ENCODE data around the gene SLIT3.

DNA sequence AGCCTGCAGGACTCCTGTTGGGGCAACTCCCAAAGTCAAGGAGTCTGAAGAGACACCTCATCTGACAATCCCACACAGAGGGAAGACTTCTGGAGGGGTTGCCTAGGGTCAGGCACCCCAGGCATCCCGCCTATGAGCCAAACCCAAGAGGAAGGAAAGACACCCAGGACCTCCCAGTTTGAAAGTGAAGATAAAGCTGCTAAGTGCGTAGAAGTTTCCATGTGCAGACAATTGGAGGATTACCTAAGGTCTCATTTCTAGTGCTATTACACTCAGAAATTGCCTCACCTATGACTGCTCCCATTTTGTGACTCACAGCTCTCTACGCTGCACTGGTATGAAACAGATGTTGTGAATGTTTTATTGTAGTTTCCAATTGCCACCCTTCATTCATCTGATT is 322.9 kb downstream of the SLIT3 start:
- TF ChIP-seq, protein P1, sequence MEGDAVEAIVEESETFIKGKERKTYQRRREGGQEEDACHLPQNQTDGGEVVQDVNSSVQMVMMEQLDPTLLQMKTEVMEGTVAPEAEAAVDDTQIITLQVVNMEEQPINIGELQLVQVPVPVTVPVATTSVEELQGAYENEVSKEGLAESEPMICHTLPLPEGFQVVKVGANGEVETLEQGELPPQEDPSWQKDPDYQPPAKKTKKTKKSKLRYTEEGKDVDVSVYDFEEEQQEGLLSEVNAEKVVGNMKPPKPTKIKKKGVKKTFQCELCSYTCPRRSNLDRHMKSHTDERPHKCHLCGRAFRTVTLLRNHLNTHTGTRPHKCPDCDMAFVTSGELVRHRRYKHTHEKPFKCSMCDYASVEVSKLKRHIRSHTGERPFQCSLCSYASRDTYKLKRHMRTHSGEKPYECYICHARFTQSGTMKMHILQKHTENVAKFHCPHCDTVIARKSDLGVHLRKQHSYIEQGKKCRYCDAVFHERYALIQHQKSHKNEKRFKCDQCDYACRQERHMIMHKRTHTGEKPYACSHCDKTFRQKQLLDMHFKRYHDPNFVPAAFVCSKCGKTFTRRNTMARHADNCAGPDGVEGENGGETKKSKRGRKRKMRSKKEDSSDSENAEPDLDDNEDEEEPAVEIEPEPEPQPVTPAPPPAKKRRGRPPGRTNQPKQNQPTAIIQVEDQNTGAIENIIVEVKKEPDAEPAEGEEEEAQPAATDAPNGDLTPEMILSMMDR (IDR thresholded peaks at IDR 0.05): no peak
- TF ChIP-seq POLR2A (IDR thresholded peaks at IDR 0.05): no peak
